Neural progenitor cell (in vitro differentiated cells): ENCODE measurements around the gene ITM2C. TPM values are rescaled to one million over a fixed set of nuclear protein-coding genes. Genes with fewer than 3 reads are reported as not detected.

ENCODE experiments used
- DNase-seq: peaks from one replicate; pipeline ENCODE4 v3.0.0-alpha.2; 2016; ENCODE audit warnings: low spot score
- H2AFZ ChIP-seq: fragments of 200-600 bp; sonication (generic); replicated peaks from 2 replicates; pipeline ENCODE4 v1.6.1; 2016; ENCODE audit warnings: antibody characterized with exemption
- H3F3A ChIP-seq: fragments of 200-600 bp; sonication (generic); 2 replicates; pipeline ENCODE4 v1.6.1; 2016; ENCODE audit warnings: antibody characterized with exemption, low read depth
- H3K27ac ChIP-seq: fragments of 200-600 bp; sonication (generic); 2 replicates; pipeline ENCODE4 v1.5.1; 2016; ENCODE audit warnings: mild to moderate bottlenecking
- H3K27me3 ChIP-seq: fragments of 200-600 bp; sonication (generic); 2 replicates; pipeline ENCODE4 v1.6.1; 2016; ENCODE audit warnings: mild to moderate bottlenecking, moderate library complexity
- H3K36me3 ChIP-seq: fragments of 200-600 bp; sonication (generic); 2 replicates; pipeline ENCODE4 v1.5.1; 2016
- H3K4me1 ChIP-seq: fragments of 200-600 bp; sonication (generic); 2 replicates; pipeline ENCODE4 v1.6.1; 2016; ENCODE audit warnings: mixed run types
- H3K4me2 ChIP-seq: fragments of 200-600 bp; sonication (generic); 2 replicates; pipeline ENCODE4 v1.6.1; 2016
- H3K4me3 ChIP-seq: fragments of 200-600 bp; sonication (generic); 2 replicates; pipeline ENCODE4 v1.5.1; 2016
- H3K79me2 ChIP-seq: fragments of 200-600 bp; sonication (generic); 2 replicates; pipeline ENCODE4 v1.6.1; 2016; ENCODE audit warnings: low read depth
- H3K9ac ChIP-seq: fragments of 200-600 bp; sonication (generic); 2 replicates; pipeline ENCODE4 v1.6.1; 2016
- H3K9me3 ChIP-seq: fragments of 200-600 bp; sonication (generic); 2 replicates; pipeline ENCODE4 v1.5.1; 2016; ENCODE audit warnings: low read depth
- H4K20me1 ChIP-seq: fragments of 200-600 bp; sonication (generic); 2 replicates; pipeline ENCODE4 v1.6.1; 2016; ENCODE audit warnings: low read depth
- H3K27ac Mint-ChIP-seq: 3 replicates; pipeline ENCODE4 v1.8.0; 2021; ENCODE audit warnings: mixed read lengths
- H3K27me3 Mint-ChIP-seq: 2 replicates; pipeline ENCODE4 v1.8.0; 2022; ENCODE audit warnings: low read depth, mild to moderate bottlenecking, inconsistent platforms, moderate library complexity, mixed read lengths; ENCODE audit not compliant: insufficient read depth
- H3K36me3 Mint-ChIP-seq: 3 replicates; pipeline ENCODE4 v1.8.0; 2021; ENCODE audit warnings: mixed read lengths
- H3K4me1 Mint-ChIP-seq: 3 replicates; pipeline ENCODE4 v1.8.0; 2021; ENCODE audit warnings: mixed read lengths
- H3K4me3 Mint-ChIP-seq: 3 replicates; pipeline ENCODE4 v1.8.0; 2021; ENCODE audit warnings: mild to moderate bottlenecking, moderate library complexity, mixed read lengths
- H3K9me3 Mint-ChIP-seq: 3 replicates; pipeline ENCODE4 v1.8.0; 2020; ENCODE audit warnings: mixed read lengths
- CTCF ChIP-seq: fragments of 200-600 bp; sonication (generic); IDR thresholded peaks from 2 replicates; pipeline ENCODE4 v1.5.1; 2017; ENCODE audit warnings: antibody characterized with exemption, mild to moderate bottlenecking
- EZH2 ChIP-seq: fragments of 200-600 bp; sonication (generic); IDR thresholded peaks from 2 replicates; pipeline ENCODE4 v1.6.1; 2017; ENCODE audit warnings: antibody characterized with exemption, mild to moderate bottlenecking, moderate library complexity
- EZH2phosphoT487 ChIP-seq: fragments of 200-600 bp; sonication (generic); IDR thresholded peaks from 2 replicates; pipeline ENCODE4 v1.6.1; 2017; ENCODE audit warnings: antibody characterized with exemption
- total RNA-seq: library from RNA; depleted of rRNA; stranded (reverse); fragments of >200 nt; gene quantifications from 2 replicates; pipeline ENCODE4 v1.2.3, GENCODE V29; 2015; ENCODE audit warnings: low replicate concordance

The ITM2C gene
- total RNA-seq, 1 donor from 2014 or later = 84.6 TPM

- no peak overlapping the region for H3K27ac Mint-ChIP-seq
- Histone ChIP-seq H3K9ac (no peak overlapping the region), H3K27me3 (peaks cover 18% of the 10 kb centered on the region), H3F3A (peaks cover 33% of the 10 kb centered on the region), H3K9me3 (no peaks in the 10 kb centered on the region), H3K4me3 (no peak overlapping the region), H3K79me2 (peaks cover 29% of the 10 kb centered on the region), H3K27ac (no peak overlapping the region), H3K36me3 (no peaks in the 10 kb centered on the region), H3K4me2 (no peak overlapping the region), H4K20me1 (no peaks in the 10 kb centered on the region), H2AFZ (no peak overlapping the region), H3K4me1 (peaks cover 18% of the 10 kb centered on the region)
- no peak for DNase-seq
- peaks cover 20% of the 10 kb centered on the region for H3K27me3 Mint-ChIP-seq
- TF ChIP-seq EZH2phosphoT487 (no peak), EZH2 (no peak), CTCF (no peak)
- peaks cover 4% of the 10 kb centered on the region for H3K9me3 Mint-ChIP-seq
- peaks cover 42% of the 10 kb centered on the region for H3K4me1 Mint-ChIP-seq
- H3K4me3 Mint-ChIP-seq = peak overlapping the region; percentile 90
- H3K36me3 Mint-ChIP-seq = peaks cover 2% of the 10 kb centered on the region
Observed at GRCh38 chr2:230863031-230863430, 1.7 kb upstream of the ITM2C start.

GRCh38 chr2:230863442-230864121 is 1.2 kb upstream of the ITM2C start:
- Mint-ChIP-seq H3K27ac (peak overlapping the region; percentile 87), H3K36me3 (peaks cover 2% of the 10 kb centered on the region), H3K27me3 (peaks cover 18% of the 10 kb centered on the region), H3K4me1 (peaks cover 48% of the 10 kb centered on the region), H3K4me3 (peak overlapping the region; percentile 90), H3K9me3 (peaks cover 4% of the 10 kb centered on the region)
- H3K4me2 ChIP-seq = peak overlapping the region; percentile 99
- DNase-seq = no peak
- peaks cover 18% of the 10 kb centered on the region for H3K27me3 ChIP-seq
- H2AFZ ChIP-seq = peak overlapping the region; percentile 76
- H3K9ac ChIP-seq = no peak overlapping the region
- H3K79me2 ChIP-seq = peaks cover 33% of the 10 kb centered on the region
- H3K27ac ChIP-seq = no peak overlapping the region
- no peak overlapping the region for H3K4me3 ChIP-seq
- no peaks in the 10 kb centered on the region for H3K9me3 ChIP-seq
- no peaks in the 10 kb centered on the region for H3K36me3 ChIP-seq
- peaks cover 23% of the 10 kb centered on the region for H3K4me1 ChIP-seq
- peaks cover 38% of the 10 kb centered on the region for H3F3A ChIP-seq
- peaks cover 3% of the 10 kb centered on the region for H4K20me1 ChIP-seq
- TF ChIP-seq CTCF (no peak), EZH2 (no peak), EZH2phosphoT487 (no peak)

- TF ChIP-seq EZH2 (peak; percentile 23), CTCF (no peak)
- Mint-ChIP-seq H3K4me3 (peak overlapping the region; percentile 90), H3K36me3 (peaks cover 2% of the 10 kb centered on the region), H3K27ac (peak overlapping the region; percentile 68), H3K4me1 (peaks cover 53% of the 10 kb centered on the region), H3K27me3 (peaks cover 18% of the 10 kb centered on the region), H3K9me3 (no peaks in the 10 kb centered on the region)
- Histone ChIP-seq H3K4me3 (peak overlapping the region; percentile 94), H4K20me1 (peaks cover 9% of the 10 kb centered on the region), H2AFZ (peak overlapping the region; percentile 76), H3K27ac (no peak overlapping the region), H3F3A (peaks cover 44% of the 10 kb centered on the region), H3K36me3 (no peaks in the 10 kb centered on the region), H3K27me3 (peaks cover 18% of the 10 kb centered on the region), H3K9me3 (no peaks in the 10 kb centered on the region), H3K4me1 (peaks cover 29% of the 10 kb centered on the region), H3K9ac (no peak overlapping the region), H3K4me2 (peak overlapping the region; percentile 99), H3K79me2 (peaks cover 39% of the 10 kb centered on the region)
- no peak for DNase-seq
Observed at GRCh38 chr2:230864122-230864604, 579 bp upstream of the ITM2C start.
